IPS DF 4.7 (cell line): ENCODE measurements around the gene SMARCD2.
"Not testable (repeated sequence)": the region's sequence is repeated elsewhere in the genome, so short reads cannot be mapped to it uniquely, and the experiment has no call there.

Source experiments
- DNase-seq: peaks from one replicate; pipeline ENCODE4 v3.0.0-alpha.2; 2013; ENCODE audit warnings: low spot score; ENCODE audit errors: extremely low read depth

The SMARCD2 gene

GRCh38 chr17:63842540-63843386, at the start of gene SMARCD2:
TSS of gene SMARCD2 (minus strand) at chr17:63842685. CDS start at chr17:63842674, 11 bp downstream.
- peak; percentile 82 for DNase-seq

- DNase-seq = not testable (repeated sequence)
These were observed 46.8 kb upstream of the SMARCD2 start for GRCh38 chr17:63889026-63889848.

- not testable (repeated sequence) for DNase-seq
These were observed 42.6 kb upstream of the SMARCD2 start for GRCh38 chr17:63885119-63885518.

- DNase-seq = not testable (repeated sequence)
These were observed 40.2 kb upstream of the SMARCD2 start for GRCh38 chr17:63882626-63883126.

- DNase-seq = peak; percentile 56
These were observed 39.6 kb upstream of the SMARCD2 start, which contains the start of gene GH2 for GRCh38 chr17:63881935-63882601. TSS of gene GH2 (minus strand) at chr17:63881944. CDS start at chr17:63881801, 143 bp downstream.

GRCh38 chr17:63881337-63881736, 38.9 kb upstream of the SMARCD2 start:
- DNase-seq = not testable (repeated sequence)

- no peak for DNase-seq
These were observed 38.2 kb upstream of the SMARCD2 start for GRCh38 chr17:63880706-63881105.

- not testable (repeated sequence) for DNase-seq
These were observed 35.9 kb upstream of the SMARCD2 start for GRCh38 chr17:63878413-63878812.

- DNase-seq = not testable (repeated sequence)
These were observed 32.2 kb upstream of the SMARCD2 start for GRCh38 chr17:63874693-63875092.

GRCh38 chr17:63874061-63874626, 31.7 kb upstream of the SMARCD2 start:
- not testable (repeated sequence) for DNase-seq

- DNase-seq = not testable (repeated sequence)
These were observed 31.1 kb upstream of the SMARCD2 start, which contains the start of gene CSH2 for GRCh38 chr17:63873577-63873976. TSS of gene CSH2 (minus strand) at chr17:63873677. CDS start at chr17:63873614, 63 bp downstream.

- DNase-seq = not testable (repeated sequence)
These were observed 29.3 kb upstream of the SMARCD2 start for GRCh38 chr17:63871646-63872365.

GRCh38 chr17:63870292-63870665, 27.8 kb upstream of the SMARCD2 start:
- DNase-seq = not testable (repeated sequence)

- DNase-seq = not testable (repeated sequence)
These were observed 27.2 kb upstream of the SMARCD2 start for GRCh38 chr17:63869491-63870291.

GRCh38 chr17:63866625-63867024, 24.1 kb upstream of the SMARCD2 start:
- not testable (repeated sequence) for DNase-seq

GRCh38 chr17:63859257-63859656, 16.8 kb upstream of the SMARCD2 start:
- no peak for DNase-seq

GRCh38 chr17:63856425-63856824, 13.9 kb upstream of the SMARCD2 start:
- not testable (repeated sequence) for DNase-seq

GRCh38 chr17:63855185-63855584, 12.7 kb upstream of the SMARCD2 start:
- DNase-seq = no peak

- DNase-seq = no peak
These were observed 12.2 kb upstream of the SMARCD2 start for GRCh38 chr17:63854709-63855108.
